Neural cell (in vitro differentiated cells): Measurements from ENCODE around the gene FBRS.

Experiments used
- EZH2 ChIP-seq: fragments of 200-600, 300-800 bp; shearing (Covaris generic), sonication (generic); IDR thresholded peaks from 2 replicates; pipeline ENCODE4 v1.6.1; 2014; ENCODE audit warnings: antibody characterized with exemption, low read length, borderline replicate concordance, mild to moderate bottlenecking; ENCODE audit not compliant: insufficient read depth, poor library complexity, severe bottlenecking
- POLR2AphosphoS5 ChIP-seq: IDR thresholded peaks from 2 replicates; pipeline ENCODE4 v1.6.1; 2012
- RAD21 ChIP-seq: fragments of 450-650 bp; conservative IDR thresholded peaks from 2 replicates; pipeline ENCODE4 v1.6.1; 2014; ENCODE audit warnings: antibody characterized with exemption, mild to moderate bottlenecking, moderate library complexity
- SMC3 ChIP-seq: fragments of 450-650 bp; conservative IDR thresholded peaks from 2 replicates; pipeline ENCODE4 v1.6.1; 2014; ENCODE audit warnings: antibody characterized with exemption, mild to moderate bottlenecking, moderate library complexity; ENCODE audit not compliant: poor library complexity
- TAF1 ChIP-seq: IDR thresholded peaks from 2 replicates; pipeline ENCODE4 v1.6.1; 2012; ENCODE audit warnings: low read depth
- TF ChIP-seq, protein P1 (sequence below): fragments of 450-650 bp; IDR thresholded peaks from 2 replicates; pipeline ENCODE4 v1.5.1; 2014; ENCODE audit warnings: antibody characterized with exemption, mild to moderate bottlenecking, moderate library complexity; ENCODE audit not compliant: poor library complexity, severe bottlenecking

DNA sequence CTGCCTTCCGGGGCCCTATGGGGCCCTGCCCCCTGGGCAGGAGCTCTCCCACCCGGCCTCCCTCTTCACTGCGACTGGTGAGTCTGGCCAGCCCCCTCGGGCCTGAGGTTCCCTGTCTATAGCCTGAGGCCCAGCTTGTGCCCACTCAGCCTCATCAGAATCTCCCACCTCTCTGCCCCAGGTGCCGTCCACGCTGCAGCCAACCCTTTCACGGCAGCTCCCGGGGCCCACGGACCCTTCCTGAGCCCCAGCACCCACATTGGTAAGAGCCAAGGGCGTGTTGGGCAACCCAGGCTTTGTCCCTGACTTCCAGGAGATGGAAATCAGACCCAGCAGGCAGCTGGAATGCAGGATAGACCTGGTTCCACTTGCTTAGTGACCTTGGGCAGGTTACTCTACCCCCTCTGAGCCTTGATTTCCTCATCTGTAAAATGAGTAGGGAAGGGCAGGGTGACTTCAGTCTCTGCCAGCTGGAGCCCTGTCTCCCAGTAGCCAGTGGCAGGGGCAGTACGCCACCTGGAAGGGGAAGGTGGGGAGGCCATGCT is 9.2 kb downstream of the FBRS start:
- TF ChIP-seq, protein P1, sequence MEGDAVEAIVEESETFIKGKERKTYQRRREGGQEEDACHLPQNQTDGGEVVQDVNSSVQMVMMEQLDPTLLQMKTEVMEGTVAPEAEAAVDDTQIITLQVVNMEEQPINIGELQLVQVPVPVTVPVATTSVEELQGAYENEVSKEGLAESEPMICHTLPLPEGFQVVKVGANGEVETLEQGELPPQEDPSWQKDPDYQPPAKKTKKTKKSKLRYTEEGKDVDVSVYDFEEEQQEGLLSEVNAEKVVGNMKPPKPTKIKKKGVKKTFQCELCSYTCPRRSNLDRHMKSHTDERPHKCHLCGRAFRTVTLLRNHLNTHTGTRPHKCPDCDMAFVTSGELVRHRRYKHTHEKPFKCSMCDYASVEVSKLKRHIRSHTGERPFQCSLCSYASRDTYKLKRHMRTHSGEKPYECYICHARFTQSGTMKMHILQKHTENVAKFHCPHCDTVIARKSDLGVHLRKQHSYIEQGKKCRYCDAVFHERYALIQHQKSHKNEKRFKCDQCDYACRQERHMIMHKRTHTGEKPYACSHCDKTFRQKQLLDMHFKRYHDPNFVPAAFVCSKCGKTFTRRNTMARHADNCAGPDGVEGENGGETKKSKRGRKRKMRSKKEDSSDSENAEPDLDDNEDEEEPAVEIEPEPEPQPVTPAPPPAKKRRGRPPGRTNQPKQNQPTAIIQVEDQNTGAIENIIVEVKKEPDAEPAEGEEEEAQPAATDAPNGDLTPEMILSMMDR: no peak
- TF ChIP-seq EZH2 (no peak), RAD21 (no peak), POLR2AphosphoS5 (no peak), TAF1 (no peak), SMC3 (no peak)
